SK-N-SH (cell line): Measurements from ENCODE around the gene POLN. TPM values are rescaled to one million over a fixed set of nuclear protein-coding genes. Genes with fewer than 3 reads are reported as not detected.

Experiments used
- CTCF ChIA-PET: fragments of 300-600, 350-600 bp; formaldehyde crosslinking; extraction: SDS; loops from one replicate; lab custom pipeline; 2021; lab: Yijun Ruan, JAX
- POLR2A ChIA-PET: fragments of 350-600 bp; sonication (Branson Sonifier 250); formaldehyde crosslinking; extraction: SDS; loops from one replicate; lab custom pipeline; 2020; ENCODE audit warnings: antibody characterized with exemption, inconsistent platforms; lab: Yijun Ruan, JAX
- DNase-seq: peaks from one replicate; pipeline ENCODE4 v3.0.0; 2012
- H2AFZ ChIP-seq: fragments of 200-600 bp; sonication (generic); 2 replicates; pipeline ENCODE4 v1.8.1; 2016; ENCODE audit warnings: antibody characterized with exemption, mild to moderate bottlenecking, low read depth
- H3F3A ChIP-seq: fragments of 200-600 bp; sonication (generic); replicated peaks from 2 replicates; pipeline ENCODE3; 2016; ENCODE audit warnings: antibody characterized with exemption, mild to moderate bottlenecking; ENCODE audit not compliant: insufficient read depth
- H3K27ac ChIP-seq, 2 experiments: fragments of 200-500 bp in 1 of 2; fragments of 200-600 bp in 1 of 2; sonication (Bioruptor generic) in 1 of 2; sonication (generic), shearing (Covaris generic) in 1 of 2; 2 replicates each; pipeline versions ENCODE4 v1.5.1 to v1.6.1; 2014 to 2016; ENCODE audit warnings: low read depth in 2 of 2, inconsistent platforms in 1 of 2, low read length in 1 of 2, mild to moderate bottlenecking in 1 of 2, mixed read lengths in 1 of 2
- H3K27me3 ChIP-seq: fragments of 200-600 bp; sonication (generic), shearing (Covaris generic); 2 replicates; pipeline ENCODE4 v1.6.1; 2016; ENCODE audit warnings: mixed run types; ENCODE audit not compliant: insufficient read depth
- H3K36me3 ChIP-seq, 2 experiments: fragments of 200-500 bp in 1 of 2; fragments of 200-600 bp in 1 of 2; sonication (Bioruptor generic) in 1 of 2; sonication (generic) in 1 of 2; replicated peaks in 1 of 2; 2 replicates each; pipeline versions ENCODE3 to v1.5.1; 2014 to 2016; ENCODE audit warnings: low read length in 1 of 2, mild to moderate bottlenecking in 1 of 2; ENCODE audit not compliant: insufficient read depth in 2 of 2, control insufficient read depth in 1 of 2
- H3K4me1 ChIP-seq, 2 experiments: fragments of 200-500 bp in 1 of 2; fragments of 200-600 bp in 1 of 2; sonication (Bioruptor generic) in 1 of 2; sonication (generic), shearing (Covaris generic) in 1 of 2; 2 replicates each; pipeline versions ENCODE4 v1.5.1 to v1.6.1; 2014 to 2016; ENCODE audit warnings: low read depth in 1 of 2, low read length in 1 of 2, mixed run types in 1 of 2; ENCODE audit not compliant: insufficient read depth in 2 of 2, control insufficient read depth in 1 of 2
- H3K4me2 ChIP-seq: fragments of 200-600 bp; sonication (generic), shearing (Covaris generic); 2 replicates; pipeline ENCODE4 v1.6.1; 2017; ENCODE audit warnings: mixed run types
- H3K4me3 ChIP-seq, 2 experiments: fragments of 200-500 bp in 1 of 2; fragments of 200-600 bp in 1 of 2; sonication (Bioruptor generic) in 1 of 2; sonication (generic), shearing (Covaris generic) in 1 of 2; 2 replicates each; pipeline versions ENCODE4 v1.5.1 to v1.8.1; 2014 to 2016; ENCODE audit warnings: low read depth in 2 of 2, inconsistent platforms in 1 of 2, low read length in 1 of 2, mild to moderate bottlenecking in 1 of 2, mixed read lengths in 1 of 2, moderate library complexity in 1 of 2
- H3K79me2 ChIP-seq: fragments of 200-600 bp; sonication (generic); 2 replicates; pipeline ENCODE4 v1.8.1; 2017; ENCODE audit warnings: mild to moderate bottlenecking; ENCODE audit not compliant: insufficient read depth
- H3K9ac ChIP-seq: fragments of 200-600 bp; sonication (generic); 2 replicates; pipeline ENCODE4 v1.6.1; 2017; ENCODE audit warnings: mixed run types
- H3K9me2 ChIP-seq: fragments of 200-600 bp; sonication (generic); 2 replicates; pipeline ENCODE4 v1.6.1; 2017; ENCODE audit warnings: mixed run types
- H3K9me3 ChIP-seq: fragments of 200-600 bp; sonication (generic); 2 replicates; pipeline ENCODE4 v1.6.1; 2017; ENCODE audit warnings: mixed run types, mild to moderate bottlenecking, moderate library complexity
- H4K20me1 ChIP-seq: fragments of 200-600 bp; sonication (generic); 2 replicates; pipeline ENCODE4 v1.6.1; 2017; ENCODE audit warnings: mild to moderate bottlenecking, mixed run types; ENCODE audit not compliant: insufficient read depth
- CHD2 ChIP-seq: fragments of 150-350 bp; IDR thresholded peaks from 2 replicates; pipeline ENCODE4 v1.6.1; 2018; ENCODE audit warnings: low read length; ENCODE audit not compliant: partially characterized antibody
- ELF1 ChIP-seq: IDR thresholded peaks from 2 replicates; pipeline ENCODE4 v1.4.0; 2012
- EP300 ChIP-seq, 2 experiments: IDR thresholded peaks; 2 replicates each; pipeline versions ENCODE4 v1.4.0 to v1.6.1; 2012; ENCODE audit warnings: borderline replicate concordance in 1 of 2, low read depth in 1 of 2, low read length in 1 of 2
- EZH2phosphoT487 ChIP-seq: fragments of 200-600 bp; sonication (generic); IDR thresholded peaks from 2 replicates; pipeline ENCODE4 v1.6.1; 2017; ENCODE audit warnings: low read depth, mixed run types, mild to moderate bottlenecking, antibody characterized with exemption, moderate library complexity, borderline replicate concordance
- GABPA ChIP-seq: IDR thresholded peaks from 2 replicates; pipeline ENCODE4 v1.4.0; 2012; ENCODE audit warnings: low read depth, mild to moderate bottlenecking
- MEF2A ChIP-seq: IDR thresholded peaks from 2 replicates; pipeline ENCODE4 v1.4.0; 2012; ENCODE audit warnings: low read depth, borderline replicate concordance
- NRF1 ChIP-seq: IDR thresholded peaks from 2 replicates; pipeline ENCODE4 v1.6.1; 2012; ENCODE audit warnings: low read depth, mild to moderate bottlenecking, low read length
- PBX3 ChIP-seq: IDR thresholded peaks from 2 replicates; pipeline ENCODE4; 2012
- POLR2AphosphoS5 ChIP-seq: IDR thresholded peaks from 2 replicates; pipeline ENCODE4 v1.6.1; 2012; ENCODE audit warnings: low read depth, low read length
- RAD21 ChIP-seq: IDR thresholded peaks from 2 replicates; pipeline ENCODE4 v1.6.1; 2012; ENCODE audit warnings: mild to moderate bottlenecking, low read length
- RCOR1 ChIP-seq: fragments of 150-350 bp; IDR thresholded peaks from 2 replicates; pipeline ENCODE4 v1.6.1; 2017; ENCODE audit warnings: antibody characterized with exemption, low read length
- TEAD4 ChIP-seq: IDR thresholded peaks from 2 replicates; pipeline ENCODE4 v1.4.0; 2012; ENCODE audit warnings: mild to moderate bottlenecking, borderline replicate concordance; ENCODE audit not compliant: insufficient read depth
- USF2 ChIP-seq: fragments of 150-350 bp; IDR thresholded peaks from 2 replicates; pipeline ENCODE4 v1.6.1; 2017; ENCODE audit warnings: antibody characterized with exemption, low read length, low read depth, borderline replicate concordance
- YY1 ChIP-seq: IDR thresholded peaks from 2 replicates; pipeline ENCODE4 v1.4.0; 2012; ENCODE audit warnings: low read depth, mild to moderate bottlenecking
- WGBS: methylation state at CpG from one replicate; pipeline ENCODE4 v1.1.6; 2017; ENCODE audit warnings: low lambda C conversion rate; 5-methylcytosine and 5-hydroxymethylcytosine counted together
- polyA plus RNA-seq, 3 experiments: library from polyadenylated mRNA; depleted of rRNA; stranded (reverse); fragments of >200 nt; gene quantifications; 2 replicates each; pipeline ENCODE4 v1.2.3, GENCODE V29; 2012
- TF ChIP-seq, protein P1 (sequence below): IDR thresholded peaks from 2 replicates; pipeline ENCODE4 v1.4.0; 2012; ENCODE audit warnings: low read depth, borderline replicate concordance

POLN gene
- polyA plus RNA-seq, 1 of the 3 experiments (the other 2 are of a cell fraction), result 0.67 TPM

DNA sequence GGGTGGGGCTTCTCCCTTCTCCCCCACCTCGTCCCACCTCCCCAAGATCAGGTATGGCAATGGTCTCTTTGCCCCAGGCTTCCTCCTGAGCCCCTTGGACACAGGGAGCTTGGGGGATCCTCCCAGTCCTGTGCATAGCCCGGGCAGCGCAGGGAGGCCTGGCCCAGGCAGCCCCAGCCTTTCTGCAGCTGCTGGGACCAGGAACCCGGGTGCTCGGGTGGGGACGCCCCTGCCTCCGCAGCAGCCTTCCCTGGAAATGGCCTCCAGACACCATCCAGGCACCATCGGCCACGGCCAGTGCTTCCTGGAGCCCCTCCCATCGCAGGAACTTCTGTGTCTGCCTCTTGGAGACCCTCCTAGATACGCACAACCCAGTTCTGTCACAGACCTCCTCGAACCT is 25.9 kb upstream of the POLN start:
- Histone ChIP-seq H3K9me2 (no peaks in the 10 kb centered on the region), H4K20me1 (no peaks in the 10 kb centered on the region), H3F3A (no peaks in the 10 kb centered on the region), H3K4me1 (peaks cover 0 to 51% of the 10 kb centered on the region in 2 experiments; a peak in 1 of 4 replicates), H3K9ac (no peak overlapping the region), H3K27ac (no peak overlapping the region), H3K79me2 (no peaks in the 10 kb centered on the region), H3K36me3 (no peaks in the 10 kb centered on the region), H3K4me3 (no peak overlapping the region), H2AFZ (no peak overlapping the region), H3K9me3 (no peaks in the 10 kb centered on the region), H3K27me3 (no peaks in the 10 kb centered on the region), H3K4me2 (no peak overlapping the region)
- no peak for DNase-seq
- POLR2A ChIA-PET, result no interaction called here
- CTCF ChIA-PET, result interaction anchor here (0.9 kb wide), 1 partner anchor 169 kb away, joined by 5 read pairs; no protein-coding TSS in a partner anchor
- 80% methylated on average over 1 of the region's 12 CpGs for WGBS
- TF ChIP-seq EZH2phosphoT487 (no peak), CHD2 (no peak), TEAD4 (no peak), RAD21 (no peak)

DNA sequence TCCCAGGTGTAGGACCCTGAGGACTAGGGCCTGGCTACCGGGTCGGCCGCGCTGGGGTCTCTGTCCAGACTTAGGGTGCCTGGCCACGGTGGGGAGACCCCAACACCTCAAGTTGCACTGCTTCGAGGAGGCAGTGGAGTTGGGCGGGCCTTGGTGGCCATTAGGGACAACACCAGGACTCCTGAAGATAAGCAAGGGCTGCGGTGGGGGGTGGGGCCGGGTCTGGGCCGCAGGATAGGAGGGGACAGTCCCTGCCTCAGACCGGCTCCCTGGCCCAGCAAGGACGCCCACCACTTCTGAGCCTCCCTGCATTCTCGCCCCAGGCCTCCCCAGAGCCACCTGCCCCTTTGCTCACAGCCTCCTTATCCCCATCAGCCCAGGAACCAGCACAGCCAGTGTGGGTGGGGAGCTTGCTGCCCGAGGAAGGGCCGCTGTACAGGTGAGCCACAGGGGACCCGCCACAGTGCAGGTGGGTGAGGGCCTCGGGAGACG is 25.4 kb upstream of the POLN start:
- WGBS, result 67% methylated on average over 7 of the region's 18 CpGs
- no peaks in the 10 kb centered on the region for H3K36me3 ChIP-seq
- CTCF ChIA-PET, result interaction anchor here (0.9 to 1.0 kb wide), 2 partner anchors 25 to 169 kb away, joined by 3 to 5 read pairs; no protein-coding TSS in a partner anchor

DNA sequence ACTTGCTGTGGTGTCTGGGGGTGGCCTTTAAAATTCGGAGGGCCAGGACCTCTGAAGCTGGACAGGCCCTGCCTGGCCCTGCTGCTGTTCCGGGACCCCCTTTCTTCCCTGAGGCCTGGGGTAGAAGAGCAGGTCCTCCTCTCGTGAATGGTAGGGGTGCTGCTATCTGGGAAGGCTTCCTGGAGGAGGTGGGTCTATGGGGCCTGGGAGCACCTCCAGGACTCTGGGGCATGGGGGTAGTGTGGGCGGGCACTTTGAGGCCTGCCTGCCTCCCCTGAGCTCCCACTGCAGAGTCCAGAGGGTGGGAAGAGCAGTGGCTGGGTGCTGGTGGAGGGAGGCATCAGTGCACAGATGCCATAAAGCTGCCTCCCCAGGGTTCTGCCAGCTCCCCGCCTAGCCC is 24.9 kb upstream of the POLN start:
- no peaks in the 10 kb centered on the region for H4K20me1 ChIP-seq
- H3K4me1 ChIP-seq, result peaks cover 0 to 50% of the 10 kb centered on the region in 2 experiments; a peak in 1 of 4 replicates
- POLR2A ChIA-PET, result no interaction called here
- H3K9me3 ChIP-seq, result no peaks in the 10 kb centered on the region
- H2AFZ ChIP-seq, result no peak overlapping the region
- H3K9me2 ChIP-seq, result no peaks in the 10 kb centered on the region
- no peak overlapping the region for H3K4me2 ChIP-seq
- 79% methylated on average over 2 of the region's 5 CpGs for WGBS
- H3K27ac ChIP-seq, result peak overlapping the region in 1 of 2 experiments; percentile 11; a peak in 1 of 4 replicates
- H3F3A ChIP-seq, result no peaks in the 10 kb centered on the region
- no peaks in the 10 kb centered on the region for H3K79me2 ChIP-seq
- H3K4me3 ChIP-seq, result no peak overlapping the region
- no peaks in the 10 kb centered on the region for H3K36me3 ChIP-seq
- DNase-seq, result no peak
- H3K27me3 ChIP-seq, result no peaks in the 10 kb centered on the region
- CTCF ChIA-PET, result interaction anchor here (1.0 kb wide), 1 partner anchor 26 kb away, joined by 3 read pairs; no protein-coding TSS in a partner anchor
- no peak overlapping the region for H3K9ac ChIP-seq
- TF ChIP-seq, protein P1, sequence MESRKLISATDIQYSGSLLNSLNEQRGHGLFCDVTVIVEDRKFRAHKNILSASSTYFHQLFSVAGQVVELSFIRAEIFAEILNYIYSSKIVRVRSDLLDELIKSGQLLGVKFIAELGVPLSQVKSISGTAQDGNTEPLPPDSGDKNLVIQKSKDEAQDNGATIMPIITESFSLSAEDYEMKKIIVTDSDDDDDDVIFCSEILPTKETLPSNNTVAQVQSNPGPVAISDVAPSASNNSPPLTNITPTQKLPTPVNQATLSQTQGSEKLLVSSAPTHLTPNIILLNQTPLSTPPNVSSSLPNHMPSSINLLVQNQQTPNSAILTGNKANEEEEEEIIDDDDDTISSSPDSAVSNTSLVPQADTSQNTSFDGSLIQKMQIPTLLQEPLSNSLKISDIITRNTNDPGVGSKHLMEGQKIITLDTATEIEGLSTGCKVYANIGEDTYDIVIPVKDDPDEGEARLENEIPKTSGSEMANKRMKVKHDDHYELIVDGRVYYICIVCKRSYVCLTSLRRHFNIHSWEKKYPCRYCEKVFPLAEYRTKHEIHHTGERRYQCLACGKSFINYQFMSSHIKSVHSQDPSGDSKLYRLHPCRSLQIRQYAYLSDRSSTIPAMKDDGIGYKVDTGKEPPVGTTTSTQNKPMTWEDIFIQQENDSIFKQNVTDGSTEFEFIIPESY, result no peak
- TF ChIP-seq NRF1 (no peak), PBX3 (no peak), USF2 (no peak), YY1 (no peak), EZH2phosphoT487 (no peak), CHD2 (no peak), MEF2A (no peak), RCOR1 (no peak)

More for the DNA sequence above, 25.4 kb upstream of the POLN start:
- POLR2A ChIA-PET, result no interaction called here
- DNase-seq, result no peak
- no peak overlapping the region for H3K27ac ChIP-seq
- H3K4me3 ChIP-seq, result no peak overlapping the region
- no peaks in the 10 kb centered on the region for H3K27me3 ChIP-seq
- H3K9me3 ChIP-seq, result no peaks in the 10 kb centered on the region
- peaks cover 0 to 50% of the 10 kb centered on the region in 2 experiments; a peak in 1 of 4 replicates for H3K4me1 ChIP-seq
- no peak overlapping the region for H2AFZ ChIP-seq
- H3K9me2 ChIP-seq, result no peaks in the 10 kb centered on the region
- no peak overlapping the region for H3K9ac ChIP-seq
- no peak overlapping the region for H3K4me2 ChIP-seq
- no peaks in the 10 kb centered on the region for H4K20me1 ChIP-seq
- H3K79me2 ChIP-seq, result no peaks in the 10 kb centered on the region
- no peaks in the 10 kb centered on the region for H3F3A ChIP-seq
- TF ChIP-seq GABPA (no peak), ELF1 (no peak), POLR2AphosphoS5 (no peak), CHD2 (no peak), EP300 (IDR thresholded peaks at IDR 0.05; ENCODE audit: borderline replicate concordance in 1 of 2, low read depth in 1 of 2, low read length in 1 of 2) (no peak), EZH2phosphoT487 (no peak), MEF2A (no peak), USF2 (no peak)
